ENCODE data around the gene KCP.

- TF ChIP-seq KDM4B (CRISPR knock-in tag; IDR thresholded peaks at IDR 0.05), result no peak
- no peak for TF ChIP-seq SIN3A (IDR thresholded peaks at IDR 0.05; ENCODE audit: borderline replicate concordance, low read depth, low read length)
- TF ChIP-seq, protein P1, sequence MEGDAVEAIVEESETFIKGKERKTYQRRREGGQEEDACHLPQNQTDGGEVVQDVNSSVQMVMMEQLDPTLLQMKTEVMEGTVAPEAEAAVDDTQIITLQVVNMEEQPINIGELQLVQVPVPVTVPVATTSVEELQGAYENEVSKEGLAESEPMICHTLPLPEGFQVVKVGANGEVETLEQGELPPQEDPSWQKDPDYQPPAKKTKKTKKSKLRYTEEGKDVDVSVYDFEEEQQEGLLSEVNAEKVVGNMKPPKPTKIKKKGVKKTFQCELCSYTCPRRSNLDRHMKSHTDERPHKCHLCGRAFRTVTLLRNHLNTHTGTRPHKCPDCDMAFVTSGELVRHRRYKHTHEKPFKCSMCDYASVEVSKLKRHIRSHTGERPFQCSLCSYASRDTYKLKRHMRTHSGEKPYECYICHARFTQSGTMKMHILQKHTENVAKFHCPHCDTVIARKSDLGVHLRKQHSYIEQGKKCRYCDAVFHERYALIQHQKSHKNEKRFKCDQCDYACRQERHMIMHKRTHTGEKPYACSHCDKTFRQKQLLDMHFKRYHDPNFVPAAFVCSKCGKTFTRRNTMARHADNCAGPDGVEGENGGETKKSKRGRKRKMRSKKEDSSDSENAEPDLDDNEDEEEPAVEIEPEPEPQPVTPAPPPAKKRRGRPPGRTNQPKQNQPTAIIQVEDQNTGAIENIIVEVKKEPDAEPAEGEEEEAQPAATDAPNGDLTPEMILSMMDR (CRISPR knock-in tag; IDR thresholded peaks at IDR 0.05), result no peak
- TF ChIP-seq, protein P2, sequence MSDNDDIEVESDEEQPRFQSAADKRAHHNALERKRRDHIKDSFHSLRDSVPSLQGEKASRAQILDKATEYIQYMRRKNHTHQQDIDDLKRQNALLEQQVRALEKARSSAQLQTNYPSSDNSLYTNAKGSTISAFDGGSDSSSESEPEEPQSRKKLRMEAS (IDR thresholded peaks at IDR 0.05), result no peak
- no peak for TF ChIP-seq AGO1 (IDR thresholded peaks at IDR 0.05; ENCODE audit: low read depth, low read length, poor library complexity, severe bottlenecking)
- no peak for TF ChIP-seq ZNF547 (CRISPR knock-in tag; IDR thresholded peaks at IDR 0.05)
- no peak for TF ChIP-seq ZMYM3 (CRISPR knock-in tag; IDR thresholded peaks at IDR 0.05)
Measured at GRCh38 chr7:128899392-128899791, 11.1 kb downstream of the KCP start.
